K562 (cell line): ENCODE results near the gene ITPR1. TPM values are rescaled to one million over a fixed set of nuclear protein-coding genes. Genes with fewer than 3 reads are reported as not detected.

Experiments
- CREB1 ChIP-seq, 2 experiments: sonication (generic) in 1 of 2; formaldehyde crosslinking in 1 of 2; IDR thresholded peaks; 2 replicates each; pipeline versions ENCODE4 v1.6.1 to v1.8.0; 2012 to 2022; ENCODE audit warnings: inconsistent platforms in 1 of 2, mild to moderate bottlenecking in 1 of 2, missing genetic modification reagents in 1 of 2, moderate library complexity in 1 of 2
- CTCF ChIP-seq, 3 experiments: IDR thresholded peaks in 2 of 3; conservative IDR thresholded peaks in 1 of 3; 2 replicates each; pipeline ENCODE4 v1.5.1; 2011 to 2012; ENCODE audit warnings: low read length in 3 of 3, mild to moderate bottlenecking in 3 of 3, control low read depth in 2 of 3, improper control_type of control experiment in 1 of 3, inconsistent platforms in 1 of 3, low read depth in 1 of 3, mixed read lengths in 1 of 3, moderate library complexity in 1 of 3; ENCODE audit not compliant: insufficient read depth in 2 of 3
- DMBX1 ChIP-seq: fragments of 250-450 bp; sonication (Bioruptor Pico); IDR thresholded peaks from 2 replicates; pipeline ENCODE4 v1.8.0; 2022; ENCODE audit warnings: inconsistent platforms, mild to moderate bottlenecking, moderate library complexity, borderline replicate concordance
- FOXJ3 ChIP-seq: sonication (generic); formaldehyde crosslinking; IDR thresholded peaks from 2 replicates; pipeline ENCODE4 v1.4.0; 2020; ENCODE audit warnings: mild to moderate bottlenecking, missing genetic modification reagents
- FOXK1 ChIP-seq: sonication (generic); formaldehyde crosslinking; IDR thresholded peaks from 2 replicates; pipeline ENCODE4 v1.8.0; 2022; ENCODE audit warnings: missing genetic modification reagents, mild to moderate bottlenecking, borderline replicate concordance
- HDAC2 ChIP-seq: fragments of 450-650 bp; IDR thresholded peaks from 2 replicates; pipeline ENCODE4 v1.6.1; 2016; ENCODE audit warnings: mild to moderate bottlenecking
- KAT8 ChIP-seq: fragments of 450-650 bp; IDR thresholded peaks from 2 replicates; pipeline ENCODE4 v1.6.1; 2016; ENCODE audit warnings: low read depth, mild to moderate bottlenecking
- MAFK ChIP-seq: IDR thresholded peaks from 2 replicates; pipeline ENCODE4 v1.6.1; 2011; ENCODE audit warnings: low read length, improper control_type of control experiment
- MEIS2 ChIP-seq: fragments of 450-650 bp; IDR thresholded peaks from 2 replicates; pipeline ENCODE4 v1.6.1; 2014; ENCODE audit warnings: mild to moderate bottlenecking; ENCODE audit not compliant: partially characterized antibody
- MTA3 ChIP-seq: fragments of 450-650 bp; formaldehyde crosslinking; IDR thresholded peaks from 2 replicates; pipeline ENCODE4 v1.6.1; 2017; ENCODE audit warnings: mild to moderate bottlenecking, borderline replicate concordance
- NBN ChIP-seq: fragments of 450-650 bp; IDR thresholded peaks from 2 replicates; pipeline ENCODE4 v1.6.1; 2016; ENCODE audit warnings: low read depth, mild to moderate bottlenecking
- SMARCE1 ChIP-seq: fragments of 450-650 bp; IDR thresholded peaks from 2 replicates; pipeline ENCODE4 v1.7.1; 2016; ENCODE audit warnings: mild to moderate bottlenecking
- SRSF3 ChIP-seq: fragments of 200-400 bp; formaldehyde crosslinking; IDR thresholded peaks from 2 replicates; pipeline ENCODE4 v1.6.1; 2016; ENCODE audit warnings: mild to moderate bottlenecking, low read length, moderate library complexity; ENCODE audit not compliant: insufficient read depth
- TEAD2 ChIP-seq: fragments of 450-650 bp; IDR thresholded peaks from 2 replicates; pipeline ENCODE4 v1.6.1; 2016; ENCODE audit warnings: missing genetic modification characterization, control low read depth, missing compliant biosample characterization
- TFAM ChIP-seq: fragments of 250-450 bp; sonication (Bioruptor Pico); conservative IDR thresholded peaks from 2 replicates; pipeline ENCODE4 v1.5.0; 2021; ENCODE audit warnings: mild to moderate bottlenecking, moderate library complexity
- THRAP3 ChIP-seq: fragments of 450-650 bp; IDR thresholded peaks from 2 replicates; pipeline ENCODE4 v1.6.1; 2016; ENCODE audit warnings: mild to moderate bottlenecking, inconsistent platforms, borderline replicate concordance
- ZBTB2 ChIP-seq: fragments of 450-650 bp; IDR thresholded peaks from 2 replicates; pipeline ENCODE4 v1.6.1; 2016; ENCODE audit warnings: antibody characterized with exemption
- ZNF23 ChIP-seq: fragments of 250-450 bp; sonication (Bioruptor Pico); IDR thresholded peaks from 2 replicates; pipeline ENCODE4 v1.4.0; 2020; ENCODE audit warnings: mild to moderate bottlenecking
- ZNF316 ChIP-seq: fragments of 450-650 bp; IDR thresholded peaks from 2 replicates; pipeline ENCODE4 v1.6.1; 2016
- ZNF354B ChIP-seq: fragments of 250-450 bp; sonication (Bioruptor Pico); IDR thresholded peaks from 2 replicates; pipeline ENCODE4 v1.4.0; 2020
- ZNF586 ChIP-seq: fragments of 450-650 bp; formaldehyde crosslinking; conservative IDR thresholded peaks from 2 replicates; pipeline ENCODE4 v1.4.0; 2020; ENCODE audit warnings: mild to moderate bottlenecking, moderate library complexity
- ZNF717 ChIP-seq: fragments of 250-450 bp; sonication (Bioruptor Pico); IDR thresholded peaks from 2 replicates; pipeline ENCODE4 v1.5.0; 2021
- polyA plus RNA-seq, 8 experiments: library from polyadenylated mRNA; depleted of rRNA in 4 of 8; stranded (reverse) in 5 of 8; unstranded in 3 of 8; fragments of >200 nt; fragmentation: Nextera tagmentation in 2 of 8; fragmentation: Illumina TruSeq in 1 of 8; extraction: Ambion mirVana in 2 of 8; extraction: Trizol in 1 of 8; gene quantifications; 2 replicates each; pipeline versions ENCODE4 v1.2.1 to v1.2.3, GENCODE V29; 2011 to 2014; ENCODE audit warnings: inconsistent platforms in 1 of 8, missing spikeins in 1 of 8
- total RNA-seq, 7 experiments: library from RNA; depleted of rRNA in 6 of 7; stranded (reverse); fragments of >200 nt in 6 of 7; fragmentation: Illumina TruSeq in 2 of 7; extraction: Trizol in 2 of 7; gene quantifications; 2 replicates each; pipeline versions ENCODE4 v1.2.1 to v1.2.3, GENCODE V29; 2011 to 2021; ENCODE audit warnings: low replicate concordance in 1 of 7
- TF ChIP-seq, protein P1 (sequence below): sonication (generic); formaldehyde crosslinking; IDR thresholded peaks from 2 replicates; pipeline ENCODE4 v1.8.0; 2022; ENCODE audit warnings: missing genetic modification reagents, mild to moderate bottlenecking, moderate library complexity, borderline replicate concordance
- TF ChIP-seq, protein P2 (sequence below): IDR thresholded peaks from 2 replicates; pipeline ENCODE4 v1.6.1; 2016; ENCODE audit warnings: missing genetic modification characterization, missing compliant biosample characterization

Gene ITPR1
- total and polyA plus RNA-seq, 9 of the 15 experiments (the other 6 are each of a cell fraction or from before 2014, with no cell fraction given): 22.4 to 40.0 (median 27.4) TPM

DNA sequence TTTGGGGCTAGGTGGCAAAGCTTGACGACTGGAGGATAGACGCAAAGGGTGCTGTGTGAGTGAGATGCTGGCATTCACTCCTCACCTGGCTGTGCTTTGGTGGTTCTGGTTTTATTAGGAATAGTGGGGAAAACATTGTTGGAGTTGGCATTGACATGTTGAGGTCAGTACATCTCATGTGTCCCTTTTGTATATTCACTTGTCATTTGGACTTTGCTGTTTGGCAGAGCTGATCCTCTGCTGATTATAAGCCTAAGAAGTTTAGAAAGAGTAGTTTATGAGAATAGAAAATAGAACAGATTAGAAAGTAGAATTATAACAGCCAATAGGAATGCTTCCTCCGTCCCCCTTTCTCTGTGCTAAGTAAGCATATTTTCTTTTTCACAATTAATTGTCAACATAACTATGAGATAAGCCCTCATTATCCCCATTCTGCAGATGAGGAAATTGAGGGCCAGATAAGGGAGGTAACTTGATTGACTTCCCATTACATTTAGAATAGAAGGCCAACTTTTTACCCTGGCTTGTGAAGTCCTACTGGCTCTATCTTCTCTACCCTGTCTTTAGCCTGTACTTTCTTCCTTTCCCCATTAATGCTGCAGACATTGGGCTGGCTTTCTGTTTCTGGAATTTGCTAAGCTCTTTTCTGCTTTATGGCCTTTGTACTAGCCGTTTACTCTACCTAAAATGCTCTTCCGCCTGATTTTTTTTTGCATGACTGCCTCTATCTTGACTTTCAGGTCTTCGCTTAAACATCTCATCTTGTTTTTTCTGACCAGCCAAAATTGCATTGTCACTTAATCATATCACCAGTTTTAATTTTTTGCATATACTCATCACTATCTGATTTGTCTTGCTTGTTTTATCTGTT lies 12.8 kb downstream of the ITPR1 start (continued):
- TF ChIP-seq KAT8: no peak
- no peak for TF ChIP-seq ZNF717 (CRISPR knock-in tag)
- TF ChIP-seq ZNF586: no peak
- TF ChIP-seq TFAM (CRISPR knock-in tag): no peak
- no peak for TF ChIP-seq SRSF3
- no peak for TF ChIP-seq ZNF23
- peak; percentile 65; the same call in 1 of the 2 replicates for TF ChIP-seq SMARCE1
- TF ChIP-seq ZNF316: peak; percentile 94
- peak; percentile 61; the same call in 1 of the 2 replicates for TF ChIP-seq NBN
- TF ChIP-seq DMBX1 (CRISPR knock-in tag): 0 out of 2 replicates have a peak, but pooled peaks have one; percentile 20
- TF ChIP-seq, protein P1, sequence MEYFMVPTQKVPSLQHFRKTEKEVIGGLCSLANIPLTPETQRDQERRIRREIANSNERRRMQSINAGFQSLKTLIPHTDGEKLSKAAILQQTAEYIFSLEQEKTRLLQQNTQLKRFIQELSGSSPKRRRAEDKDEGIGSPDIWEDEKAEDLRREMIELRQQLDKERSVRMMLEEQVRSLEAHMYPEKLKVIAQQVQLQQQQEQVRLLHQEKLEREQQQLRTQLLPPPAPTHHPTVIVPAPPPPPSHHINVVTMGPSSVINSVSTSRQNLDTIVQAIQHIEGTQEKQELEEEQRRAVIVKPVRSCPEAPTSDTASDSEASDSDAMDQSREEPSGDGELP (CRISPR knock-in tag): no peak
- TF ChIP-seq, protein P2, sequence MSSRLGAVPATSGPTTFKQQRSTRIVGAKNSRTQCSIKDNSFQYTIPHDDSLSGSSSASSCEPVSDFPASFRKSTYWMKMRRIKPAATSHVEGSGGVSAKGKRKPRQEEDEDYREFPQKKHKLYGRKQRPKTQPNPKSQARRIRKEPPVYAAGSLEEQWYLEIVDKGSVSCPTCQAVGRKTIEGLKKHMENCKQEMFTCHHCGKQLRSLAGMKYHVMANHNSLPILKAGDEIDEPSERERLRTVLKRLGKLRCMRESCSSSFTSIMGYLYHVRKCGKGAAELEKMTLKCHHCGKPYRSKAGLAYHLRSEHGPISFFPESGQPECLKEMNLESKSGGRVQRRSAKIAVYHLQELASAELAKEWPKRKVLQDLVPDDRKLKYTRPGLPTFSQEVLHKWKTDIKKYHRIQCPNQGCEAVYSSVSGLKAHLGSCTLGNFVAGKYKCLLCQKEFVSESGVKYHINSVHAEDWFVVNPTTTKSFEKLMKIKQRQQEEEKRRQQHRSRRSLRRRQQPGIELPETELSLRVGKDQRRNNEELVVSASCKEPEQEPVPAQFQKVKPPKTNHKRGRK (tag): peak; percentile 25; the same call in 1 of the 2 replicates
- no peak for TF ChIP-seq FOXJ3
- TF ChIP-seq HDAC2: peak; percentile 96
- TF ChIP-seq MAFK: peak; percentile 58
- no peak for TF ChIP-seq CREB1 (IDR thresholded peaks at IDR 0.05)
- TF ChIP-seq CREB1 (CRISPR knock-in tag; IDR thresholded peaks at IDR 0.05): no peak
- no peak for TF ChIP-seq ZNF354B (CRISPR knock-in tag)
- TF ChIP-seq CTCF (IDR thresholded peaks at IDR 0.05 in 2 of 3, conservative IDR thresholded peaks at IDR 0.05 in 1 of 3; ENCODE audit: insufficient read depth in 2 of 3, low read depth in 1 of 3, low read length in 3 of 3): no peak
- TF ChIP-seq ZBTB2: no peak
- peak; percentile 38 for TF ChIP-seq MEIS2
- TF ChIP-seq FOXK1 (CRISPR knock-in tag): no peak
- no peak for TF ChIP-seq MTA3
- TF ChIP-seq TEAD2 (tag): no peak
- TF ChIP-seq THRAP3: no peak
